ENCODE measurements around the gene AIP. TPM values are rescaled to one million over a fixed set of nuclear protein-coding genes. Genes with fewer than 3 reads are reported as not detected.

The AIP gene
- total and polyA plus RNA-seq, 9 of the 15 experiments (the other 6 are each of a cell fraction or from before 2014, with no cell fraction given), result 5.2 to 92.5 (median 52.7) TPM

- TF ChIP-seq CHD7 (IDR thresholded peaks at IDR 0.05; ENCODE audit: low read depth, low read length), result no peak
- no peak for TF ChIP-seq ZBTB26 (CRISPR knock-in tag; IDR thresholded peaks at IDR 0.05)
- TF ChIP-seq ZNF511 (CRISPR knock-in tag; IDR thresholded peaks at IDR 0.05), result peak; percentile 43; the same call in 1 of the 2 replicates
- 0 out of 2 replicates have a peak, but pooled peaks have one; percentile 53 for TF ChIP-seq ZNF165 (CRISPR knock-in tag; IDR thresholded peaks at IDR 0.05; ENCODE audit: borderline replicate concordance)
- no peak for TF ChIP-seq RB1 (IDR thresholded peaks at IDR 0.05; ENCODE audit: low read depth)
- TF ChIP-seq ERF (CRISPR knock-in tag; IDR thresholded peaks at IDR 0.05), result 0 out of 2 replicates have a peak, but pooled peaks have one; percentile 52
- TF ChIP-seq MYBL2 (IDR thresholded peaks at IDR 0.05; ENCODE audit: low read depth), result no peak
- TF ChIP-seq MYBL2 (CRISPR knock-in tag; IDR thresholded peaks at IDR 0.05; ENCODE audit: borderline replicate concordance), result no peak
- TF ChIP-seq SNRNP70 (optimal IDR thresholded peaks at IDR 0.05; ENCODE audit: low read depth, low read length), result no peak
- no peak for TF ChIP-seq TRIM28 (IDR thresholded peaks at IDR 0.05)
- no peak for TF ChIP-seq KLF10 (CRISPR knock-in tag; IDR thresholded peaks at IDR 0.05)
- no peak for TF ChIP-seq CBFA2T2 (conservative IDR thresholded peaks at IDR 0.05)
- TF ChIP-seq PCBP2 (IDR thresholded peaks at IDR 0.05; ENCODE audit: low read depth, low read length, poor library complexity, severe bottlenecking), result no peak
- peak; percentile 66; the same call in 1 of the 2 replicates for TF ChIP-seq ZNF583 (CRISPR knock-in tag; IDR thresholded peaks at IDR 0.05)
- no peak for TF ChIP-seq SOX6 (IDR thresholded peaks at IDR 0.05)
These were observed 19.0 kb upstream of the AIP start (continued) for GRCh38 chr11:67463680-67464410.

Measured in K562 (cell line).